Fibroblast of skin of abdomen (primary cell): ENCODE data around the gene RAD23A.
"Not testable (repeated sequence)": the region's sequence is repeated elsewhere in the genome, so short reads cannot be mapped to it uniquely, and the experiment has no call there.

Experiments
- DNase-seq: peaks from one replicate; pipeline ENCODE4 v3.0.0-alpha.2; 2013

Gene RAD23A

DNA sequence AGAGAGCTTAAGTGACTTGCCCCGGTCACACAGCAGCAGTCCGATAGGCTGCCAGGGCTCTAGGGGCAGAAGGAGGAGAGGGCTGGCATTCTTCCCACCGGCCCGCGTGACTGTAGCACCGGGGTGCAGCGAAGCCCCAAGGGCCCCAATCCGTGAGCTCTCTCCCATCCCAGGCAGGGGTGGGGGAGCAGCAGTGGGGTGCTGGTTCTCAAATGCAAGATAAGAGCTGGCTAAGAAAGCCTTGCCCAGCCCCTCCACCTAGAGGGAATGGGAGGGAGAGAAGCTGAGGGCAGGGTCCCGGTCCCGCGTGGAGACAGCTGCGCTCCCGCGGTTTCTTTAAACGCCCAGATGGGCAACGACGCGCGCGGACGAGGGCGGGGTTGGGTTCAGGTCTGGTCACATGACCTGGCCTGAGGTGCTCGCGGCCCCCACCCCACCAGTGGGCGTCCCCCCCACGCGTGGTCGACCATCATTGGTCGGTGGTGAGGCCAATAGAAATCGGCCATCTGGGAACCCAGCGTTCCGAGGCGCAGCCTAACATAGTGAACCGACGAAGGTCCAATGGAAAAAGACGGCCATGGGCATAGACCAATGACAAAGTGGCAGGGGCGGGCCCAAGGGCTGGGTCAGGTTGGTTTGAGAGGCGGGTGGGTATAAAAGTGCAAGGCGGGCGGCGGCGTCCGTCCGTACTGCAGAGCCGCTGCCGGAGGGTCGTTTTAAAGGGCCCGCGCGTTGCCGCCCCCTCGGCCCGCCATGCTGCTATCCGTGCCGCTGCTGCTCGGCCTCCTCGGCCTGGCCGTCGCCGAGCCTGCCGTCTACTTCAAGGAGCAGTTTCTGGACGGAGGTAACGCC is 7.5 kb upstream of the RAD23A start, which contains the start of gene CALR:
Gene CALR (plus strand): TSS at position 683 of the 852 bp plus-strand sequence. CDS start 71 bp downstream, at position 754.
- peak; percentile 100 for DNase-seq

DNA sequence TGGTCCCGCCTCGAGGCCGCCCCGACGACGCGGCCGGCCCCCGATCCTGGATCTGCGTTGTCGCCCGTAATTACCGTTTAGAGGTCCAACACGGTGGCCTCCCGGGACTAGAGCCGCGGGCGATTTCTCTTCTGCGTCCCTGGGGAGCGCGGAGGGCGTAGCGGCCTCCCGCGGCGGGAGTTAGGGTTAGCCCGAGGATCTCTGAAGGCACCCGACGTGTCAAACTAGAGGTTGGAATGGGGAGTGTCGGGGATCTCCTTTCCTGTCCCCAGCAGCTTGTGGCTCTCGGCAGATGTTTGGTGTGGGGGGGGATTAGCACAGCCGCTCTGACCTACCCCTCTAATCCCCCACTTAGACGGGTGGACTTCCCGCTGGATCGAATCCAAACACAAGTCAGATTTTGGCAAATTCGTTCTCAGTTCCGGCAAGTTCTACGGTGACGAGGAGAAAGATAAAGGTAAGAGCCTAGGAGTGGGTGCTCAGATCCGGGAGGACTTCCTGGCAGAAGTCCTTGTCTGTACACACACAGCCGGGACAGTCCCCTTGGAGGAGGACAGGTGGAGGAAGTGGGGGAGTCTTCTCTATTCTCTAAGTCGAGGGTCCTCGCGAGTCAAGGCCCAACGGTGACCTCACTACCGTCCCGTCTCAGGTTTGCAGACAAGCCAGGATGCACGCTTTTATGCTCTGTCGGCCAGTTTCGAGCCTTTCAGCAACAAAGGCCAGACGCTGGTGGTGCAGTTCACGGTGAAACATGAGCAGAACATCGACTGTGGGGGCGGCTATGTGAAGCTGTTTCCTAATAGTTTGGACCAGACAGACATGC is 6.7 kb upstream of the RAD23A start:
- DNase-seq, result no peak

- DNase-seq, result no peak
These were observed 5.7 kb upstream of the RAD23A start for GRCh38 chr19:12939975-12940423.

DNA sequence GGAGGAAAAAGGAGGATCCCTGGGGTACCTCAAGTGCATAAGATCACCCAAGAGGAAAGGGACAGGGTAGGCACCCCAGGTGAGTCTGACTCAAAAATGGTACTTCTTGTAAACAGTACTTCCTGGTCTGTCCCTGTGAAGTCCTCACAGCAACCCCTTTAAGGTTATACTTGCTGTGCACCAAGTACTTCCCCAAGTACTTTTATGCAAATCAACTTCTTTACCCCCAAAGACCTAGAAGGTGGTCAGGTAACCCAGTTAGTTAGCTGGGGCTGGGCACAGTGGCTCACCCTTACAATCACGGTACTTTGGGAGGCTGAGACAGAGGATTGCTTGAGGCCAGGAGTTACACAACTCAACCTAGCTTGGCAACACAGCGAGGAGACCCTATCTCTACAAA is 4.8 kb upstream of the RAD23A start:
- DNase-seq, result no peak

DNA sequence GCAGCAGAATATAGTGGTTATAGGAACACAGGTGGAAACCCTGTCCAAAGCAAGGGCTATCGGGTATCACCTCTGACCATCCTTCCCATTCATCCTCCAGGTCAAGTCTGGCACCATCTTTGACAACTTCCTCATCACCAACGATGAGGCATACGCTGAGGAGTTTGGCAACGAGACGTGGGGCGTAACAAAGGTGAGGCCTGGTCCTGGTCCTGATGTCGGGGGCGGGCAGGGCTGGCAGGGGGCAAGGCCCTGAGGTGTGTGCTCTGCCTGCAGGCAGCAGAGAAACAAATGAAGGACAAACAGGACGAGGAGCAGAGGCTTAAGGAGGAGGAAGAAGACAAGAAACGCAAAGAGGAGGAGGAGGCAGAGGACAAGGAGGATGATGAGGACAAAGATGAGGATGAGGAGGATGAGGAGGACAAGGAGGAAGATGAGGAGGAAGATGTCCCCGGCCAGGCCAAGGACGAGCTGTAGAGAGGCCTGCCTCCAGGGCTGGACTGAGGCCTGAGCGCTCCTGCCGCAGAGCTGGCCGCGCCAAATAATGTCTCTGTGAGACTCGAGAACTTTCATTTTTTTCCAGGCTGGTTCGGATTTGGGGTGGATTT is 2.1 kb upstream of the RAD23A start:
- no peak for DNase-seq

- DNase-seq, result no peak
These were observed 1.5 kb upstream of the RAD23A start for GRCh38 chr19:12944104-12944674.

- DNase-seq, result peak; percentile 80
These were observed 545 bp downstream of the RAD23A start for GRCh38 chr19:12946092-12946721.

- no peak for DNase-seq
These were observed 1.3 kb downstream of the RAD23A start for GRCh38 chr19:12946731-12947496.

GRCh38 chr19:12947702-12948611 is 2.3 kb downstream of the RAD23A start:
- DNase-seq, result no peak

- no peak for DNase-seq
These were observed 3.1 kb downstream of the RAD23A start for GRCh38 chr19:12948612-12949362.

GRCh38 chr19:12949363-12950283 is 4.0 kb downstream of the RAD23A start:
- DNase-seq, result no peak

DNA sequence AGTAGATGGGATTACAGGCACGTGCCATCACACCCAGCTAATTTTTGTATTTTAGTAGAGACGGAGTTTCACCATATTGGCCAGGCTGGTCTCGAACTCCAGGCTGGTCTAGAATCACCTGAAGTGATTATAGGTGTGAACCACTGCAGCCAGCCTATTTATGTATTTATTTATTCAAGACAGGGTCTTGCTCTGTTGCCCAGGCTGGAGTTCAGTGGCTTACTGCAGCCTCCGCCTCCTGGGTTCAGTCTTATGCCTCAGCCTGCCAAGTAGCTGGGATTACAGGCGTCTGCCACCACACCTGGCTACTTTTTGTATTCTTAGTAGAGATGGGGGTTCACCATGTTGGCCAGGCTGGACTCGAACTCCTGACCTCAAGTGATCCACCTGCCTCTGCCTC is 6.4 kb downstream of the RAD23A start:
- not testable (repeated sequence) for DNase-seq

- peak; percentile 74 for DNase-seq
These were observed 7.0 kb downstream of the RAD23A start for GRCh38 chr19:12952488-12953137.

DNA sequence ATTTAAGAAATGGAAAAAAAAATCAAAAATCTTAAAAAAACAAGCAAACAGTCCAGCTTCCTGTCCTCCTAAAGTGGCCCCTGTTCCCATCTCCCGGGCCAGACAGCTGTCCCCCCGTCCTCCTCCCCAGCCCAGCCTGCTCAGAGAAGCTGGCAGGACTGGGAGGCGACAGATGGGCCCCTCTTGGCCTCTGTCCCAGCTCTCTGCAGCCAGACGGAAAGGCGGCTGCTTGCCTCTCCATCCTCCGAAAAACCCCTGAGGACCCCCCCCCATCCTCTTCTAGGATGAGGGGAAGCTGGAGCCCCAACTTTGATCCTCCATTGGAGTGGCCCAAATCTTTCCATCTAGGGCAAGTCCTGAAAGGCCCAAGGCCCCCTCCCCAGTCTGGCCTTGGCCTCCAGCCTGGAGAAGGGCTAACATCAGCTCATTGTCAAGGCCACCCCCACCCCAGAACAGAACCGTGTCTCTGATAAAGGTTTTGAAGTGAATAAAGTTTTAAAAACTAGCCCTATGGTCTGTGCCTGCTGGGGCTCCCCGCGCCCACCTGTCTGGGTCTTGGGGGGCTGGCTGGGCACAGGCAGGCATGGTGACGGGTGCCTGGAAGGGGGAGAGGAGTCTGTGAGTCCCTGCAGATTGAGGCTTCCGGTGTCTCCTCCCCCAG is 7.6 kb downstream of the RAD23A start:
- no peak for DNase-seq

- DNase-seq, result no peak
These were observed 8.3 kb downstream of the RAD23A start for GRCh38 chr19:12953799-12954611.

DNA sequence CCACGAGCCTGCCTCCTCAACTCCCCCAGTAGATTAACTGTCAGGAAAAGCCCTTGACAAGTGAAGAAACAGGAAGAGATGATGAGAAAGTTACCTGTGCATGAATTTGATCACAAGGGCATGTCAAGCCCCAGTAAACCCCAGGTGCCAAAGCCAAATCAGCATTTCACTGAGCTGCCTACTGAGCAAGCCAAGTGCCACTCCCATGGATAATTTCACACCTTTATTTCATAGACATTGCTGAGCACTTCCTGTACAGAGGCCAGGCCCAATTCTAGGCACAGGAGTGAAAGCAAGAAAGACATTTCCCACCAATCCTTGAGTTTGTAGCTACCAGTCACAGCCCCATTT is 8.9 kb downstream of the RAD23A start:
- DNase-seq, result no peak
